Left ventricle myocardium superior (tissue), 1 donor: ENCODE measurements around the gene HS3ST4. TPM values are rescaled to one million over a fixed set of nuclear protein-coding genes. Genes with fewer than 3 reads are reported as not detected.
A peak's percentile ranks its signal among the peaks of the same experiment; 100 is the strongest.

Source experiments
- ATAC-seq: fragments of 200-7000 bp; cut with Tn5 transposase; one replicate; pipeline ENCODE4 v1.9.1; 2020; ENCODE audit warnings: mild to moderate bottlenecking, moderate library complexity
- DNase-seq: peaks from one replicate; pipeline ENCODE4 v3.0.0-alpha.2; 2020
- intact Hi-C: fragments of 100-400 bp; cut with micrococcal nuclease; formaldehyde crosslinking; loops from one replicate; pipeline ENCODE4 v1.11.0; 2022
- total RNA-seq: library from RNA; stranded (reverse); fragmentation: NEBNext Ultra II Directional; extraction: Animal tissue kit (Norgen Biotek cat#: 25700); gene quantifications from one replicate; pipeline ENCODE4 v1.2.1, GENCODE V29; 2021
- donor health status: DM: no; HTN: yes; CAD: no; lungs with severe emphysema.

HS3ST4 gene
- total RNA-seq, 1 donor from 2014 or later, result not detected

- intact Hi-C loops, result no loop called here
- ATAC-seq, result no peak
- no peak for DNase-seq
These were observed 108.1 kb downstream of the HS3ST4 start for GRCh38 chr16:25799816-25800215.

GRCh38 chr16:25812215-25812614 is 120.5 kb downstream of the HS3ST4 start:
- ATAC-seq (no peak), DNase-seq (no peak)
- intact Hi-C loops, result no loop called here

GRCh38 chr16:25817295-25817694 is 125.5 kb downstream of the HS3ST4 start:
- ATAC-seq (no peak), DNase-seq (no peak)
- intact Hi-C loops, result no loop called here

- intact Hi-C loops, result no loop called here
- ATAC-seq (no peak), DNase-seq (no peak)
These were observed 126.1 kb downstream of the HS3ST4 start for GRCh38 chr16:25817876-25818275.

- DNase-seq, result no peak
- intact Hi-C loops, result no loop called here
- ATAC-seq, result no peak
These were observed 132.1 kb downstream of the HS3ST4 start for GRCh38 chr16:25823891-25824290.

GRCh38 chr16:25827709-25828108 is 135.9 kb downstream of the HS3ST4 start:
- DNase-seq, result no peak
- intact Hi-C loops, result no loop called here
- ATAC-seq, result no peak

- DNase-seq (no peak), ATAC-seq (no peak)
- intact Hi-C loops, result no loop called here
These were observed 136.8 kb downstream of the HS3ST4 start for GRCh38 chr16:25828510-25828909.

- ATAC-seq, result no peak
- no peak for DNase-seq
- intact Hi-C loops, result no loop called here
These were observed 140.5 kb downstream of the HS3ST4 start for GRCh38 chr16:25832291-25832690.

- DNase-seq (no peak), ATAC-seq (no peak)
- intact Hi-C loops, result no loop called here
These were observed 142.3 kb downstream of the HS3ST4 start for GRCh38 chr16:25834101-25834500.

GRCh38 chr16:25835126-25835525 is 143.4 kb downstream of the HS3ST4 start:
- DNase-seq (no peak), ATAC-seq (no peak)
- intact Hi-C loops, result no loop called here

GRCh38 chr16:25838724-25839186 is 147.0 kb downstream of the HS3ST4 start:
- peak; percentile 19 for ATAC-seq

GRCh38 chr16:25841761-25842160 is 150.0 kb downstream of the HS3ST4 start:
- no peak for ATAC-seq
- no peak for DNase-seq
- intact Hi-C loops, result no loop called here

More at GRCh38 chr16:25838724-25839186, 147.0 kb downstream of the HS3ST4 start:
- DNase-seq, result no peak
- intact Hi-C loops, result no loop called here

GRCh38 chr16:25845901-25846300 is 154.1 kb downstream of the HS3ST4 start:
- intact Hi-C loops, result no loop called here
- ATAC-seq (no peak), DNase-seq (no peak)

- intact Hi-C loops, result no loop called here
- DNase-seq (no peak), ATAC-seq (no peak)
These were observed 162.4 kb downstream of the HS3ST4 start for GRCh38 chr16:25854141-25854540.

- DNase-seq, result no peak
- intact Hi-C loops, result no loop called here
- ATAC-seq, result no peak
These were observed 163.3 kb downstream of the HS3ST4 start for GRCh38 chr16:25855063-25855462.

GRCh38 chr16:25855818-25856217 is 164.1 kb downstream of the HS3ST4 start:
- intact Hi-C loops, result no loop called here
- ATAC-seq (no peak), DNase-seq (no peak)

- no peak for ATAC-seq
- DNase-seq, result no peak
- intact Hi-C loops, result no loop called here
These were observed 167.9 kb downstream of the HS3ST4 start for GRCh38 chr16:25859645-25860044.

GRCh38 chr16:25867041-25867440 is 175.3 kb downstream of the HS3ST4 start:
- DNase-seq (no peak), ATAC-seq (no peak)
- intact Hi-C loops, result no loop called here

- ATAC-seq (no peak), DNase-seq (no peak)
- intact Hi-C loops, result no loop called here
These were observed 176.3 kb downstream of the HS3ST4 start for GRCh38 chr16:25868106-25868505.

- DNase-seq, result no peak
- intact Hi-C loops, result no loop called here
- no peak for ATAC-seq
These were observed 177.1 kb downstream of the HS3ST4 start for GRCh38 chr16:25868706-25869370.

GRCh38 chr16:25872369-25873070 is 180.8 kb downstream of the HS3ST4 start:
- ATAC-seq (no peak), DNase-seq (no peak)
- intact Hi-C loops, result no loop called here
